Hepatocyte (in vitro differentiated cells): ENCODE results near the gene KCNIP3.

Experiments
- CTCF ChIP-seq: fragments of 200-600 bp; sonication (generic); IDR thresholded peaks from 2 replicates; pipeline ENCODE4 v1.5.1; 2016; ENCODE audit warnings: antibody characterized with exemption, mild to moderate bottlenecking; ENCODE audit not compliant: poor library complexity
- EZH2phosphoT487 ChIP-seq: fragments of 200-600 bp; sonication (generic); IDR thresholded peaks from one replicate; pipeline ENCODE4 v1.6.1; 2018; ENCODE audit warnings: antibody characterized with exemption, mild to moderate bottlenecking, low read depth, moderate library complexity; ENCODE audit not compliant: unreplicated experiment, severe bottlenecking

GRCh38 chr2:95350774-95351597, 53.8 kb downstream of the KCNIP3 start:
- no peak for TF ChIP-seq CTCF
- no peak for TF ChIP-seq EZH2phosphoT487
